ENCODE data around the gene PIGA. TPM values are rescaled to one million over a fixed set of nuclear protein-coding genes. Genes with fewer than 3 reads are reported as not detected.
"Not testable (repeated sequence)": the region's sequence is repeated elsewhere in the genome, so short reads cannot be mapped to it uniquely, and the experiment has no call there.

Gene PIGA
- total and polyA plus RNA-seq, 9 of the 15 experiments (the other 6 are each of a cell fraction or from before 2014, with no cell fraction given), result 14.8 to 36.9 (median 23.5) TPM

DNA sequence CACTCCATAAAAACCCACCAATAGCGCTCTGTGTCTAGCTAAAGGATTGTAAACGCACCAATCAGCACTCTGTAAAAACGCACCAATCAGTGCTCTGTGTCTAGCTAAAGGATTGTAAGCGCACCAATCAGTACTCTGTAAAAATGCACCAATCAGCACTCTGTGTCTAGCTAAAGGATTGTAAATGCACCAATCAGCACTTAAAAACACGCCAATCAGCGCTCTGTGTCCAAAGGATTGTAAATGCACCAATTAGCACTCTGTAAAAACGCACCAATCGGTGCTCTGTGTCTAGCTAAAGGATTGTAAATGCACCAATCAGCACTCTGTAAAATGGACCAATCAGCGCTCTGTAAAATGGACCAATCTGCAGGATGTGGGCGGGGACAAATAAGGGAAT is 62.0 kb downstream of the PIGA start:
- ATAC-seq; H3K4me3 ChIP-seq; H3K4me1 ChIP-seq (replicated peaks in 1 of 2; ENCODE audit: control insufficient read depth in 2 of 2, insufficient read depth in 2 of 2, low read length in 2 of 2); FAIRE-seq; H3K79me2 ChIP-seq (ENCODE audit: control insufficient read depth, insufficient read depth, low read length); H3K27ac ChIP-seq (ENCODE audit: extremely low read depth, low read depth, low read length); DNase-seq (ENCODE audit: extremely low read depth in 1 of 4, low spot score in 3 of 4); H3K4me2 ChIP-seq (ENCODE audit: insufficient read depth, low read length); H3K9me1 ChIP-seq (ENCODE audit: control insufficient read depth, insufficient read depth, low read length); H3K27me3 ChIP-seq (ENCODE audit: control insufficient read depth in 2 of 2, insufficient read depth in 2 of 2, low read length in 2 of 2); H3K9ac ChIP-seq (ENCODE audit: insufficient read depth in 1 of 2, low read depth in 2 of 2, low read length in 2 of 2); H2AFZ ChIP-seq (ENCODE audit: low read depth, low read length); CTCF ChIA-PET (ENCODE audit: low intra/inter-chr PET ratio); in situ Hi-C loops (cut with MboI); H3K36me3 ChIP-seq (ENCODE audit: control insufficient read depth, insufficient read depth, low read length); BruUV-seq (replicated peaks); H4K20me1 ChIP-seq (replicated peaks; ENCODE audit: control insufficient read depth, insufficient read depth, low read length); intact Hi-C loops (cut with micrococcal nuclease); H3K9me3 ChIP-seq (replicated peaks; ENCODE audit: control insufficient read depth, insufficient read depth, low read depth, low read length): not testable (repeated sequence)
- POLR2A ChIA-PET, result interaction anchor here (0.8 kb wide), 1 partner anchor 11 kb away, joined by 3 read pairs; no protein-coding TSS in a partner anchor
- 0 out of 2 replicates have a peak, but pooled peaks have one; percentile 17 for TF ChIP-seq ZNF316 (IDR thresholded peaks at IDR 0.05)
- peak; percentile 53 for TF ChIP-seq NFYB (IDR thresholded peaks at IDR 0.05; ENCODE audit: extremely low read depth, insufficient read length)
- TF ChIP-seq ASH1L (IDR thresholded peaks at IDR 0.05; ENCODE audit: borderline replicate concordance, low read depth, partially characterized antibody), result peak; percentile 64
- TF ChIP-seq, protein P1, sequence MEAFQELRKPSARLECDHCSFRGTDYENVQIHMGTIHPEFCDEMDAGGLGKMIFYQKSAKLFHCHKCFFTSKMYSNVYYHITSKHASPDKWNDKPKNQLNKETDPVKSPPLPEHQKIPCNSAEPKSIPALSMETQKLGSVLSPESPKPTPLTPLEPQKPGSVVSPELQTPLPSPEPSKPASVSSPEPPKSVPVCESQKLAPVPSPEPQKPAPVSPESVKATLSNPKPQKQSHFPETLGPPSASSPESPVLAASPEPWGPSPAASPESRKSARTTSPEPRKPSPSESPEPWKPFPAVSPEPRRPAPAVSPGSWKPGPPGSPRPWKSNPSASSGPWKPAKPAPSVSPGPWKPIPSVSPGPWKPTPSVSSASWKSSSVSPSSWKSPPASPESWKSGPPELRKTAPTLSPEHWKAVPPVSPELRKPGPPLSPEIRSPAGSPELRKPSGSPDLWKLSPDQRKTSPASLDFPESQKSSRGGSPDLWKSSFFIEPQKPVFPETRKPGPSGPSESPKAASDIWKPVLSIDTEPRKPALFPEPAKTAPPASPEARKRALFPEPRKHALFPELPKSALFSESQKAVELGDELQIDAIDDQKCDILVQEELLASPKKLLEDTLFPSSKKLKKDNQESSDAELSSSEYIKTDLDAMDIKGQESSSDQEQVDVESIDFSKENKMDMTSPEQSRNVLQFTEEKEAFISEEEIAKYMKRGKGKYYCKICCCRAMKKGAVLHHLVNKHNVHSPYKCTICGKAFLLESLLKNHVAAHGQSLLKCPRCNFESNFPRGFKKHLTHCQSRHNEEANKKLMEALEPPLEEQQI (IDR thresholded peaks at IDR 0.05), result 0 out of 2 replicates have a peak, but pooled peaks have one; percentile 28
- WGBS (ENCODE audit: insufficient coverage, low coverage, missing lambda C conversion rate), result 13% methylated on average over 10 of the region's 10 CpGs
